GM12801 (cell line): ENCODE data around the gene ZNRF3.

Source experiments
- CTCF ChIP-seq: IDR thresholded peaks from one replicate; pipeline ENCODE4 v1.5.1; 2011; ENCODE audit warnings: control low read depth; ENCODE audit not compliant: insufficient read length; ENCODE audit errors: extremely low read depth

Gene ZNRF3

GRCh38 chr22:29092243-29092642 is 208.9 kb downstream of the ZNRF3 start:
- TF ChIP-seq CTCF, result no peak

GRCh38 chr22:29093030-29093429 is 209.7 kb downstream of the ZNRF3 start:
- no peak for TF ChIP-seq CTCF

GRCh38 chr22:29093501-29094300 is 210.3 kb downstream of the ZNRF3 start:
- TF ChIP-seq CTCF, result no peak

- TF ChIP-seq CTCF, result no peak
Measured at GRCh38 chr22:29095459-29095858, 212.1 kb downstream of the ZNRF3 start.

GRCh38 chr22:29096736-29097669 is 213.6 kb downstream of the ZNRF3 start:
- TF ChIP-seq CTCF, result no peak

- TF ChIP-seq CTCF, result no peak
Measured at GRCh38 chr22:29098296-29098695, 214.9 kb downstream of the ZNRF3 start.

GRCh38 chr22:29102300-29102699 is 218.9 kb downstream of the ZNRF3 start:
- TF ChIP-seq CTCF, result no peak
